Endothelial cell of umbilical vein (primary cell): ENCODE results near the gene NBEAL1. TPM values are rescaled to one million over a fixed set of nuclear protein-coding genes. Genes with fewer than 3 reads are reported as not detected.
"Not testable (repeated sequence)": the region's sequence is repeated elsewhere in the genome, so short reads cannot be mapped to it uniquely, and the experiment has no call there.

Experiments
- BruUV-seq: library from RNA; stranded (reverse); fragments of 400-500 nt; replicated peaks from 2 replicates; lab custom pipeline; 2021; lab: Mats Ljungman, UMichigan
- CTCF ChIA-PET: fragments of 300-600, 350-600 bp; sonication (Branson Sonifier 250); formaldehyde crosslinking; loops from one replicate; lab custom pipeline; 2021; ENCODE audit warnings: antibody characterized with exemption, inconsistent platforms; lab: Charles Lee
- POLR2A ChIA-PET: fragments of 300-600, 350-600 bp; sonication (Branson Sonifier 250); formaldehyde crosslinking; loops from one replicate; lab custom pipeline; 2021; ENCODE audit warnings: antibody characterized with exemption, inconsistent platforms; lab: Charles Lee
- DNase-seq: peaks from one replicate; pipeline ENCODE4 v3.0.0-alpha.2; 2011; ENCODE audit warnings: low read depth, low spot score
- FAIRE-seq: peaks from 2 replicates; lab custom pipeline; 2011; peaks lifted over from hg19 to GRCh38; lab: Jason Lieb, UNC
- H2AFZ ChIP-seq: 2 replicates; pipeline ENCODE4 v1.6.0; 2012; ENCODE audit warnings: low read depth, low read length, control low read depth, inconsistent platforms
- H3K27ac ChIP-seq: 2 replicates; pipeline ENCODE4 v1.5.1; 2011; ENCODE audit warnings: low read depth, mild to moderate bottlenecking, control low read depth, low read length, moderate library complexity; ENCODE audit not compliant: insufficient read depth
- H3K27me3 ChIP-seq, 2 experiments: 2 replicates each; pipeline versions ENCODE4 v1.6.0 to v1.6.1; 2011; ENCODE audit warnings: low read length in 2 of 2, mixed read lengths in 1 of 2; ENCODE audit not compliant: control insufficient read depth in 2 of 2, insufficient read depth in 2 of 2
- H3K36me3 ChIP-seq, 2 experiments: 2 replicates in 1 of 2; 3 replicates in 1 of 2; pipeline ENCODE4 v1.5.1; 2011; ENCODE audit warnings: low read length in 2 of 2, mild to moderate bottlenecking in 1 of 2, moderate library complexity in 1 of 2; ENCODE audit not compliant: control insufficient read depth in 2 of 2, insufficient read depth in 2 of 2; ENCODE audit errors: extremely low read depth in 1 of 2
- H3K4me1 ChIP-seq: 3 replicates; pipeline ENCODE4 v1.5.1; 2011; ENCODE audit warnings: mild to moderate bottlenecking, low read length; ENCODE audit not compliant: control insufficient read depth, insufficient read depth; ENCODE audit errors: extremely low read depth
- H3K4me2 ChIP-seq: 2 replicates; pipeline ENCODE4 v1.6.1; 2011; ENCODE audit warnings: low read length, control low read depth, mixed read lengths; ENCODE audit not compliant: insufficient read depth
- H3K4me3 ChIP-seq, 3 experiments: fragments of 200-600 bp in 1 of 3; sonication (generic), shearing (Covaris generic) in 1 of 3; replicated peaks in 1 of 3; 2 replicates each; pipeline ENCODE4 v1.5.1; 2011 to 2016; ENCODE audit warnings: control low read depth in 3 of 3, low read length in 3 of 3, mild to moderate bottlenecking in 2 of 3, inconsistent platforms in 1 of 3, low read depth in 1 of 3, moderate library complexity in 1 of 3; ENCODE audit not compliant: insufficient read depth in 1 of 3
- H3K79me2 ChIP-seq: 2 replicates; pipeline ENCODE4 v1.6.0; 2012; ENCODE audit warnings: low read length, inconsistent platforms; ENCODE audit not compliant: control insufficient read depth, insufficient read depth
- H3K9ac ChIP-seq: replicated peaks from 2 replicates; pipeline ENCODE3; 2011; ENCODE audit warnings: low read length, control low read depth; ENCODE audit not compliant: insufficient read depth; ENCODE audit errors: extremely low read depth
- H3K9me1 ChIP-seq: replicated peaks from 3 replicates; pipeline ENCODE4 v1.6.0; 2011; ENCODE audit warnings: mild to moderate bottlenecking, low read length; ENCODE audit not compliant: control insufficient read depth, insufficient read depth; ENCODE audit errors: extremely low read depth
- H3K9me3 ChIP-seq: replicated peaks from 2 replicates; pipeline ENCODE4 v1.5.1; 2012; ENCODE audit warnings: low read length, inconsistent platforms; ENCODE audit not compliant: control insufficient read depth, insufficient read depth
- H4K20me1 ChIP-seq: replicated peaks from 2 replicates; pipeline ENCODE3; 2011; ENCODE audit warnings: mild to moderate bottlenecking, low read length; ENCODE audit not compliant: control insufficient read depth, insufficient read depth; ENCODE audit errors: extremely low read depth
- CTCF ChIP-seq, 2 donors: IDR thresholded peaks; 1 replicate in 1 of 2; 2 replicates in 1 of 2; pipeline ENCODE4 v1.5.1; 2011; ENCODE audit warnings: low read length in 2 of 2, mild to moderate bottlenecking in 2 of 2, moderate library complexity in 2 of 2, control low read depth in 1 of 2, inconsistent platforms in 1 of 2, low read depth in 1 of 2; ENCODE audit not compliant: insufficient read depth in 1 of 2; ENCODE audit errors: extremely low read depth in 1 of 2
- FOS ChIP-seq: IDR thresholded peaks from 2 replicates; pipeline ENCODE4 v1.6.1; 2011; ENCODE audit warnings: mild to moderate bottlenecking, low read length, moderate library complexity, borderline replicate concordance; ENCODE audit not compliant: insufficient read depth
- GATA2 ChIP-seq: IDR thresholded peaks from 2 replicates; pipeline ENCODE4 v1.7.0; 2011; ENCODE audit warnings: low read depth, mild to moderate bottlenecking, moderate library complexity, mixed read lengths, low read length; ENCODE audit not compliant: insufficient read length, insufficient read depth
- JUN ChIP-seq: IDR thresholded peaks from 2 replicates; pipeline ENCODE4 v1.6.1; 2011; ENCODE audit warnings: borderline replicate concordance, low read depth; ENCODE audit not compliant: insufficient read length, insufficient read depth
- MAX ChIP-seq: IDR thresholded peaks from 2 replicates; pipeline ENCODE4 v1.6.1; 2011; ENCODE audit not compliant: insufficient read depth, insufficient read length
- POLR2AphosphoS5 ChIP-seq: IDR thresholded peaks from 2 replicates; pipeline ENCODE4 v1.6.1; 2012; ENCODE audit warnings: low read depth, mild to moderate bottlenecking, control low read depth, low read length, moderate library complexity; ENCODE audit not compliant: insufficient read depth
- dilution Hi-C: fragments of 300-500 bp; cut with MboI; formaldehyde crosslinking; loops from one replicate; pipeline ENCODE4 v1.15.0; 2019; ENCODE audit warnings: low sequenced_read_pairs; ENCODE audit not compliant: extremely low pct_ligation_motif_present
- intact Hi-C: fragments of 100-400 bp; cut with micrococcal nuclease; formaldehyde crosslinking; loops from one replicate; pipeline ENCODE4 v1.10.0; 2022
- polyA plus RNA-seq, 4 experiments: library from polyadenylated mRNA; depleted of rRNA in 3 of 4; stranded (reverse) in 3 of 4; unstranded in 1 of 4; fragments of >200 nt; gene quantifications; 2 replicates each; pipeline versions ENCODE4 v1.2.1 to v1.2.3, GENCODE V29; 2011 to 2012; ENCODE audit warnings: missing spikeins in 1 of 4
- total RNA-seq: library from RNA; stranded (reverse); gene quantifications from 2 replicates; pipeline ENCODE4 v1.2.3, GENCODE V29; 2021

The NBEAL1 gene
- total and polyA plus RNA-seq, 2 donors (not counting 3 experiments of a cell fraction or from before 2014, with no cell fraction given): 2.1 to 23.3 TPM

GRCh38 chr2:202965810-202966460, 48.7 kb upstream of the NBEAL1 start:
- no peaks in the 10 kb centered on the region for H3K9me1 ChIP-seq
- no peaks in the 10 kb centered on the region for H3K9me3 ChIP-seq
- CTCF ChIA-PET: interaction anchor here (1.5 kb wide), 1 partner anchor 18 kb away, joined by 3 read pairs; no protein-coding TSS in a partner anchor
- no peaks in the 10 kb centered on the region for H4K20me1 ChIP-seq
- no peaks in the 10 kb centered on the region for H3K4me1 ChIP-seq
- TF ChIP-seq GATA2 (no peak), JUN (no peak), FOS (no peak), MAX (no peak), CTCF (IDR thresholded peaks at IDR 0.05; ENCODE audit: extremely low read depth in 1 of 2, insufficient read depth in 1 of 2, low read depth in 1 of 2, low read length in 2 of 2) (no peak), POLR2AphosphoS5 (no peak)
- DNase-seq (peak; percentile 15), FAIRE-seq (no peak)
- no peak overlapping the region for H3K4me2 ChIP-seq
- H2AFZ ChIP-seq: peak overlapping the region; percentile 64
- no peak overlapping the region for H3K27ac ChIP-seq
- no peaks in the 10 kb centered on the region for H3K36me3 ChIP-seq
- no peaks in the 10 kb centered on the region for H3K79me2 ChIP-seq
- no peak overlapping the region for H3K9ac ChIP-seq
- H3K4me3 ChIP-seq: no peak overlapping the region
- no TSS peak for BruUV-seq
- no peaks in the 10 kb centered on the region for H3K27me3 ChIP-seq
- dilution Hi-C loops: no loop called here
- intact Hi-C loops: no loop called here
- POLR2A ChIA-PET: no interaction called here

- H3K79me2 ChIP-seq, DNase-seq, H3K27me3 ChIP-seq, POLR2A ChIA-PET, H3K4me3 ChIP-seq, H3K9me1 ChIP-seq, BruUV-seq, H2AFZ ChIP-seq, H3K4me1 ChIP-seq, H4K20me1 ChIP-seq, H3K36me3 ChIP-seq, FAIRE-seq, H3K4me2 ChIP-seq, intact Hi-C loops, dilution Hi-C loops, H3K9ac ChIP-seq, H3K27ac ChIP-seq, H3K9me3 ChIP-seq: not testable (repeated sequence)
- CTCF ChIA-PET: interaction anchor here (0.9 kb wide), 1 partner anchor 79 kb away, joined by 3 read pairs; no protein-coding TSS in a partner anchor
Observed at GRCh38 chr2:202969404-202969803, 45.3 kb upstream of the NBEAL1 start.
